NCI-H1930 (cell line): ENCODE measurements around the gene ZFP57.
"Not testable (repeated sequence)": the region's sequence is repeated elsewhere in the genome, so short reads cannot be mapped to it uniquely, and the experiment has no call there.

Experiments
- DNase-seq, 2 experiments: peaks; one replicate each; lab custom pipeline; 2025; lab: John Stamatoyannopoulos, UW

Gene ZFP57

DNA sequence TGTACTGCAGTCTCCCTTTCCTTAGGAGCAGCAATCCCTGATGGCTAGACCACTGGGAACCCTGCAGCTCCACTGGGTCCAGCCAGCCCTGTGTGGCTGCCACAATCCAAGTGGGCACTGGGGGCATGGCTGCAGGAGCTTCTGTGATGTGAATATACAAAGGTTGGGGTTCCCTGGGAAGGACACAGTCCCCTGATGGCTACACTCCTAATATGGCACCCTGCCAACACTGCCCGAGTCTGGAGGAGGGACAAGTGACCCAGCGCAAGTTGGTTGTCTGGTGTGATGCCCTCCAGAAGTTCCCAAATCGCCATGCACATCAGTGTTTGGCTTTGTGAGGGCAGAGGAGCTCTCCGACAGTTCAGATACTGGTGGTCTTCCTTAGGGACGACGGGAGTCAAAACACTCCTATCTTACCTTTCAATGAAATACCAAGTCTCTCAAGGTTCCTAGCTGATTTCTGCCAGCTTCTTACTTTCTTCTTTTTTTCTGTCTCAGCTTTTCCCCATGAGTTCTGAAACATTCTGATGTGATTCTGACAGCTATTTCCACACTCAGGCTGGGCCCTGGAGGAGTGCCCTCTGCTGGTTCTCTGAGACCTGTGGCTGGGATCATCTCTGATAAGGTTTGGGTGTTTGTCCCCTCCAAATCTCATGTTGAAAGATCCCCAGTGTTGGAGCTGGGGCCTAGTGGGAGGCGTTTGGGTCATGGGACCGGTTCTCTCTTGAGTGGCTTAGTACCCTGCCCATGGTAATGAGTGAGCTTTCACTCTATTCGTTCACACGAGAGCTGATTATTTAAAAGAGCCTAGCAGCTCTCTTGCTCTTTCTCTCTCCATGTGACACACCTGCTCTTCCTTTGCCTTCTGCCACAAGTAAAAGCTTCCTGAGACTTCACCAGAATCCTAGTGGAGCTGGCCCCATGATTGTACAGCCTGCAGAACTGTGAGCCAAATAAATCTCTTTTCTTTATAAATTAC is 15.5 kb upstream of the ZFP57 start:
- no peak for DNase-seq

GRCh38 chr6:29694637-29695036 is 13.7 kb upstream of the ZFP57 start:
- no peak for DNase-seq

DNA sequence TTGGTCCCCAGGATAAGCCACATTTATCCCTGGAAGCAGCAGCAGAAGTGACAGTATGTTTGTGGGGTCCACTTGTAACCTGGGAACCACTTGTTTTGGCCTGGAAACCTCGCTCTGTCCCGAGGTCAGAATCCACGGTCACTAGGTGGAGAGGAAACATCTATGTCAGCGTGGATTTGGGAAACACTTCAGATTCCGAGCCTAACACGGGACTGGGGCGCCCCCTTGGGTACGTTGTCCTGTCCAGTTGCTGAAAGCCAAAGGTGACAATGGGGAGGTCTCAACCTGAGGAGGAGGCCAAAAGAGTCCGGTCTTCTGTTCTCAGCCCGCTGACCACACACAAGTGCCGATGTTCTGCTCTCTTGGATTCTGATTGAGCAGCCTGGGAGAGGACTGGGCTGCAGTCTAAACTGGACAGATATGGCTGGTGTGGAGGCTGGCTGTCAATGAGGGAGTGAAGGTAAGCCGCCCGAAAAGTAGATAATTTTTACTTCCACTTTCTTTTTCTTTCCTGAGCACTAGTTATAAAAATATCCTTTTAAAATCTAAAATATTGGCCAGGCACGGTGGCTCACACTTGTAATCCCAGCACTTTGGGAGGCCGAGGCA is 4.9 kb upstream of the ZFP57 start:
- DNase-seq: no peak

- no peak for DNase-seq
Measured at GRCh38 chr6:29681811-29682210, 859 bp upstream of the ZFP57 start.

DNA sequence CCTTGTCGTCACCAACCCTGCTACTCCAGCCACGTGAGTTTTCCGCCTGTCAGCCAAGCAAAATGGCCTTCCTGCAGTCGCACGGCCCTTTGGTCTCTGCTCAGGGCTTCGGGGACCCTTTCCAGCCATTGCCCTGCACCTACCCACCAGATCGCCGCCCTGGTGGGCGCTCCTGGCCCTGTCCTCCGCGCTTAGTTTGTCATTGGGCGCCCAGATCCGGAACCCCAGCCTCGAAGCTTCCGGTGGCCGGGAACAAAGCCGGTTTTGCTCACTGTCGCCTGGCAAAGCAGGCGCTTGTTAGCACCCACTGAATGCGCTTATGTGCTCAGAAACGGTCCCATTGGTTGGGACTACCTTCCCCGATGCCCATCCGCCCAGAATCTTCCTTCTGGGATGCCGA is 536 bp downstream of the ZFP57 start:
- no peak for DNase-seq

DNA sequence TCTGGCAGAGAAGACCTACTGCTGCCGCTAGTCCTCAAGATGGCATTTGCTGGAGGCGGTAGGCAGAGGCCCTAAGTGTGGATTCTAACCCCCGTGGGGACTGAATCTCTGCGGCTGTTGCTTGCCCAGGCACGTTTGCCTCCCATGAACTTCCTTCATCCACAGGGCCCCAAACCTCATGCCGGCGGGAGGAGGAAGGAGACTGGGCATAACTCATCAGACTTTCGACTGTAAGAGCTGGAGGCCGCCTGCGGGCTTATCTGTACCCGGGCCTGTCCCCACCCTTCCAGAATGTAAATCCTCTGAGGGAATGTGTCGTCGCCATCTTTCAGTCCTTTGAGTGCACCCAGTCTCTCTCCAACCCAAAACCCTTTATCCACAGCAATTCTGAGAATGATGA is 990 bp downstream of the ZFP57 start:
- DNase-seq: no peak

DNA sequence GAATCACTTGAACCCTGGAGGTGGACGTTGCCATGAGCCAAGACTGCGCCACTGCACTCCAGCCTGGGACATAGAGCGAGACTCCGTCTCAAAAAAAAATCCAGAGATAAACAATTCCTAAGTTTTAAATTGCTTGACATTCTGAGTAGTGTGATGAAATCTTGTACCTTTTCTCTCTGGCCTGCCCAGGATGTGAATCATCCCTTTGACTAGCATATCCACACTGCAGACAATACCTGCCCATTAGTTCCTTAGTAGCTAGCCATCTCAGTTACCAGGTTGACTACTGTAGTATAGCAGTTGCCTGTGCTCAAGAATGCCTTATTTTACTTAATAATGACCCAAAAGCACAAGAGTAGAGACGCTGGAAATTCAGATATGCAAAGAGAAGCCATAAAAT is 2.8 kb downstream of the ZFP57 start:
- no peak for DNase-seq

- DNase-seq: no peak
Measured at GRCh38 chr6:29676981-29677601, 3.9 kb downstream of the ZFP57 start.

DNA sequence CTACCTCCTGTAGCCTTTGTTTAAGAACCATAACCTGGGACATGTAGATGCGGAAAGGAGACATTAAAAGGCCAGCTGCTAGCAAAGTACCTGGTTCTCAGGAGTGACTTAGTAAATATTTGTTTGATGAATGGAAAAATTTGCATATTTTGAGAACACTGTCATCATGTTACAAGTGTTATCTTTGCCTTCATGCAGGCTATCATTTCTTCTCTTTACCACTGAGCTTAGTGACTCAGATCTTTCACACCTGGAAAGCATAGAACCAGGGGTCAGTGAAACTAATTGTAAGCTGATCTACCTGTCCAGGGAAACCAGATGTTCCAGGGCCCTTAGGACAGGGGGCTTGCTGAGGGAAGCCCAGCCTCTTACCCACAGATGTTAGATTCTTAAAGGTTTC is 5.4 kb downstream of the ZFP57 start:
- no peak for DNase-seq

- no peak for DNase-seq
Measured at GRCh38 chr6:29674008-29674407, 6.9 kb downstream of the ZFP57 start.

DNA sequence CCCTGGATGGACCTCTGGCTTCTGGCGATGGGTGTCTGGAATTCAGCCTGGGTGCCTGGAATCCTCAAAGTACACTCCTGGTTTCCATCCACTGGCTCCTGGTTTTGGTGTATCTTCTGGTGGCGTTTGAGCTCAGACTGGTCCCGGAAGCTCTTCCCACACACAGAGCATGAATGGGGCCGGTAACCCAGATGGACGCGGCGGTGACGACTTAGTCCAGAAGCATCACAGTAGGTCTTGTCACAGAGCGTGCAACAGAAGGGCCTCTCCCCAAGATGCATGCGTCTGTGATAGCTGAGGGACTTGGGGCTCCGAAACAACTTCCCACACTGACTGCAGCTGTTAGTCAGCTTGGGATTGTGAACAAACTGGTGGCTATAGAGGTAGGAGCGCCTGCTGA is 7.8 kb downstream of the ZFP57 start:
- DNase-seq: no peak

DNA sequence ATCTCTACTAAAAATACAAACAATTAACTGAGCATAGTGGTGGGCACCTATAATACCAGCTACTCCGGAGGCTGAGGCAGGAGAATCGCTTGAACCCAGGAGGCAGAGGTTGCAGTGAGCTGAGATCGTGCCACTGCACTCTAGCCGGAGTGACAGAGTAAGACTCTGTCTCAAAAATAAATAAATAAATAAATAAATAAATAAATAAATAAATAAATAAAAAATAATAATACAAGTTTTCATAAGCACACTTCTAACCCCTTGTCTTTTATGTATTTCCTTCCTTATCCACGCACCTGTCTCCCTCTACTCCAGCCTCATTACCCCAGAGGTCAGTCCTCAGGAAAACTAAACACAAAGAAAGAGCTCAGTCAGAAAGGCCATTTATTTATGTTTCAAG is 8.8 kb downstream of the ZFP57 start:
- not testable (repeated sequence) for DNase-seq

DNA sequence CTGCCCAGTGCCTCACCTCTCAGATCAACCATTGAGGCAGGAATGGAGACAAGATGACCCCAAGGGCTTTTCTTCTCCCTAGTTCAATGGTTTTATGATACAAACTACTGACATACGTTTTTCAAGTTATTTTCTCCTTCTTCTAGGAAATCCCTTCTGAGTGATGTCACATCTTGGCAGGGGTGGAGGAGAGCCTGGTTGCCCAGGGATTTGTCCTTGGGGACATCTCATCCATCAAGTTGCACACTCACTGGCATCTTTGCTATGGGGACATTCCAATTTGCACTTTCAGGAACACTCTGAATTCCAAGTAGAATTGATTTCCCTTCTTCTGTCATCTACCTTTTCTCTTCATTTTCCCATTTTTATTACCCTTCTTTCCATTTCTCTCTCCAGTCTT is 9.9 kb downstream of the ZFP57 start:
- no peak for DNase-seq

DNA sequence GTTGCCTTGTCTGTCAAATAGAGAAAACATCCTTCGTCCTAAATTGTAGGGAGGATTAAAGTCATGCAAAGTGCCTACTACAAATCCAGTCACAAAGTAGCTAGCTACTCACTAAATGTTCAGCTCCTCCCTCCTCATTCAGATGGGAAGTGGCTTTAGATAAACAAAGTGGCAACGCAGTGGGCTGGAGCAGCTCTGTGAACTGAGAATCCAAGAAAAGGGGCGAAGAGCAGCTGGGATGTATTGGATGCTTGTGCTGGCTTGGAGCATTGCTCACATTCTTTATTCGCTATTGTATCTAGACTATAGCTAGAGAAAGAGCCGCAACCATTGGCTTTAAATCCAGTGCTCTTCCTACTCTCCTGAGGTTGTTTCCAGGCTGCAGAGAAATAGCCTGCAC is 13.8 kb downstream of the ZFP57 start:
- DNase-seq: no peak

- DNase-seq: no peak
Measured at GRCh38 chr6:29666826-29667130, 14.2 kb downstream of the ZFP57 start.

DNA sequence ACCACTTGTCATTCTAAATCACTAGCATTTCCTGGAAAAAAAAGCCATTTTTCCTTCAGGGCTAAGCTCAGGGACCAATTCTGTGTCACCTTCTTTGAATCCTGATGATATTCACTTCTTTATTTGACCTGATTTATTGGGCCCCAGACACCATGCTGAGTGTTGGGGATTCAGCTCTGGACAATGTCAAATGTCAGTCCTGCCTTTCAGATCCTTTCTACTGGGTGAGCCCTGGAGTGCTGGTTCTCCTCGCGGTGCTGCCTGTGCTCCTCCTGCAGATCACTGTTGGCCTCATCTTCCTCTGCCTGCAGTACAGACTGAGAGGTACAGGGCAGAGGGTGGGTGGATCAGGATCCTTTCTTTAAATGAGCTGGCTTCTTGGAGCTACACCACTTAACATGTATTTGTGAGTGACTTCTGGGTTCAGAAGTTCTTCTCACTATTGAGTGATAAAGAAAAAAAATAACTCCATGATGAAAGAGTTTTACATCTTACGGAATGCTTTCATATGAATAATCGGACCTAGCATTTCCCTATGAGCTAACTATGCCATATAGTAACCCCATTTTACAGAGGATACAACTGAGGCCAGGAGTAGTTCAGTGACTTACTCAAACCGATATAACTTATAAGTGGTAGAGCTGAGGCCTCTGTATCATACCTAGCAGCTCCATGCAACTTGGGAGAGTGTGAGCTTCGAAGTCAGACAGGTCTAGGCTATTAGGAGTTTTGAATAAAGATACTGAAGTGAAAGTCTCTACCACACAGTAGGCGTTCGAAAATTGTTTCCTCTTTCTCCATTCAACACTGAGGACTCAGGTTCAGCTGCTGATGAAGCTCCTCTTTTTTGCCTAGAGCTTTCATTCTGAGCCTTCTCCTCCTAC is 14.8 kb downstream of the ZFP57 start:
- DNase-seq: no peak

DNA sequence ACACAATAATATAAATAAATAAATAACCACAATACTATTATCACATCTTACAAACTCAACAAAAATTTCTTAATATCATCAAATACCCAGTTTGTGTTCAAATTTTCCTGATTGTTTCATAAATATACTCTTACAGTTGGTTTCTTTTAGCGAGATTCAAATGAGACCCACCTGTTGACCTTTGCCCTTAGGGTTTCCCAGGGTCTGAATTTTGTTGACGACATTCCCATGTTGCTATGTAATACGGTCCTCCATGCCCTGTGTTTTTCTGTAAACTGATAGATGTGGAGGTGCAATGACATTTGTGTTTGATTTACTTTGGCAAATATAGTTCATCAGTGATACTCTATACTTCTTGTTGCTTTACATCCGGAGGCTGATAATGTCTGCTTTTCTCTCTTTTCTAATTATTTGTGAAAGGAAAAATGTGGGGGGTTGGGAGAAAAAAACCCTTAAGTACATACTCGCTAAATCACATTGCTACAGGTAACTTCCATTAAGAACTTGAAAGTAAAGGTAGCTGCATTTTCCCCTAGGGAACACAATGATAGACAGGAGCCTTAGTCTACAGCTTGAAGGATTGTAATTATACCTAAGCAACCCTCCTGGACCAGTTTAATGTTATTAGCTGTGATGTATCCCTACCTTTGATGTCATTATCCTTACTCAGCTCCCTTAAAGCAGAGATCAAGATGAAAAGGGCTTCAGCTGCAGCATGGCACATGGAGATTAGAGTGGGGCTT is 17.5 kb downstream of the ZFP57 start:
- no peak for DNase-seq

- DNase-seq: not testable (repeated sequence)
Measured at GRCh38 chr6:29661502-29662141, 19.3 kb downstream of the ZFP57 start.

DNA sequence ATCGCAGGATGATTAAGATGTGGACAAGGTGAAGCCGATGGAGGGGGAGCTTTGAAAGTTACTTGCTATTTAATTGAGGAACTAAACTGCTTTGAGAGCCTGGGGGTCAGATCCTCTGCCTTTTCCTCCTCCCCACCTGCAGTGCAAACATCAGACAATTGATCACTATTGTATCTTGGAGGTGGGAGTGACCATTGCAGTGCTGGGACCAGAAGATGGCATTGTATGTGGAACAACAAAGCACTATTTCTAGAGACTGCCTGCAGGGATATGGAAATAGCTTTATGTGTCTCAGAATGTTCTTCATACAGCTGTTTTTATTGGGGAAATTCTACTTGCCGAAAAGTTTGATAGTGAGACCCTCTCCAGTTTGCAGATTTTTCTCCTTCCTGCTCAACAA is 19.9 kb downstream of the ZFP57 start:
- no peak for DNase-seq

DNA sequence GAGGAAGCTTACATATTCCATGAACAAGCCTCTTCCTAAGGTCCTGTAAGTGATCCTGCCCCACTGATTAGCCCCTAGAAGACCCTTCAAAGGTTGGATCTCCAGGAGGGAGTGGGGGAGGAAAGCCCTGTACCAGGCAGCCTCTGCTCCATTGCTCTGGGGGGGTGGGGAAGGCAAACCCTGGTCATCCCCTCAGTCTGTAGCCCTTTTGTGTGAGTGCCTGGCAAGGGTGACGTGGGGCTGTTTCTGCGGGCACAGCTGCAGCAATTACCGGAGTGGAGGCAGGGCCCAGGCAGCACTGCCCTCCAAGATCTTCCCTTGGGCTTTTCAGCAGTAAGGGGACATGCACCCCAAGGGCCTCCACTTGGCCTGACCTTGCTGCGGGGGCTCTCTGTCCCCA is 24.2 kb downstream of the ZFP57 start, which contains the start of gene MOG:
Gene MOG (plus strand): TSS at position 295 of the 400 bp plus-strand sequence. CDS start 118 bp downstream, outside the sequence.
- DNase-seq: no peak

GRCh38 chr6:29656157-29656556 is 24.8 kb downstream of the ZFP57 start:
- DNase-seq: no peak
